ENCODE measurements around the gene CDK5RAP2.
A peak's percentile ranks its signal among the peaks of the same experiment; 100 is the strongest.

Gene CDK5RAP2

DNA sequence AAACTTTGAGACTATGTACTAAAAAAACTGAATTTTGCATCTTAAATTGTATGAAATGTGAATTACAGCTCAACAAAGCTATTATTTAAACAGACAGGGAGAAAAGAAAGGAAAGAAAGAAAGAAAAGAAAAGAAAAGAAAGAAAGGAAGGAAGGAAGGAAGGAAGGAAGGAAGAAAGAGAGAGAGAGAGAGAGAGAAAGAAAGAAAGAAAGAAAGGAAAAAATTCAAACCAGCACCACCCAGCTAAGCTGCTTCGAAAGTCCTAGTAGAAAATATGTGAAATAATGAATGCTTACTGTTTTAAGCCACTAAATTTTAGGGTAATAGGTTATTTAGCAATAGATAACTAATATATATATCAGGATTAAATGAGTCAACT, 31.7 kb upstream of the CDK5RAP2 start:
- H3K4me1 Mint-ChIP-seq: no peaks in the 10 kb centered on the region
- H3K27me3 Mint-ChIP-seq (ENCODE audit: low read depth, poor library complexity): no peaks in the 10 kb centered on the region
- no peak overlapping the region for H3K4me3 Mint-ChIP-seq
- H3K36me3 Mint-ChIP-seq (ENCODE audit: low read depth): peaks cover 21% of the 10 kb centered on the region
- TF ChIP-seq, protein P1, sequence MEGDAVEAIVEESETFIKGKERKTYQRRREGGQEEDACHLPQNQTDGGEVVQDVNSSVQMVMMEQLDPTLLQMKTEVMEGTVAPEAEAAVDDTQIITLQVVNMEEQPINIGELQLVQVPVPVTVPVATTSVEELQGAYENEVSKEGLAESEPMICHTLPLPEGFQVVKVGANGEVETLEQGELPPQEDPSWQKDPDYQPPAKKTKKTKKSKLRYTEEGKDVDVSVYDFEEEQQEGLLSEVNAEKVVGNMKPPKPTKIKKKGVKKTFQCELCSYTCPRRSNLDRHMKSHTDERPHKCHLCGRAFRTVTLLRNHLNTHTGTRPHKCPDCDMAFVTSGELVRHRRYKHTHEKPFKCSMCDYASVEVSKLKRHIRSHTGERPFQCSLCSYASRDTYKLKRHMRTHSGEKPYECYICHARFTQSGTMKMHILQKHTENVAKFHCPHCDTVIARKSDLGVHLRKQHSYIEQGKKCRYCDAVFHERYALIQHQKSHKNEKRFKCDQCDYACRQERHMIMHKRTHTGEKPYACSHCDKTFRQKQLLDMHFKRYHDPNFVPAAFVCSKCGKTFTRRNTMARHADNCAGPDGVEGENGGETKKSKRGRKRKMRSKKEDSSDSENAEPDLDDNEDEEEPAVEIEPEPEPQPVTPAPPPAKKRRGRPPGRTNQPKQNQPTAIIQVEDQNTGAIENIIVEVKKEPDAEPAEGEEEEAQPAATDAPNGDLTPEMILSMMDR (IDR thresholded peaks at IDR 0.05): no peak
- no peak overlapping the region for H3K27ac Mint-ChIP-seq
- H3K9me3 Mint-ChIP-seq: no peaks in the 10 kb centered on the region
- DNase-seq: no peak

DNA sequence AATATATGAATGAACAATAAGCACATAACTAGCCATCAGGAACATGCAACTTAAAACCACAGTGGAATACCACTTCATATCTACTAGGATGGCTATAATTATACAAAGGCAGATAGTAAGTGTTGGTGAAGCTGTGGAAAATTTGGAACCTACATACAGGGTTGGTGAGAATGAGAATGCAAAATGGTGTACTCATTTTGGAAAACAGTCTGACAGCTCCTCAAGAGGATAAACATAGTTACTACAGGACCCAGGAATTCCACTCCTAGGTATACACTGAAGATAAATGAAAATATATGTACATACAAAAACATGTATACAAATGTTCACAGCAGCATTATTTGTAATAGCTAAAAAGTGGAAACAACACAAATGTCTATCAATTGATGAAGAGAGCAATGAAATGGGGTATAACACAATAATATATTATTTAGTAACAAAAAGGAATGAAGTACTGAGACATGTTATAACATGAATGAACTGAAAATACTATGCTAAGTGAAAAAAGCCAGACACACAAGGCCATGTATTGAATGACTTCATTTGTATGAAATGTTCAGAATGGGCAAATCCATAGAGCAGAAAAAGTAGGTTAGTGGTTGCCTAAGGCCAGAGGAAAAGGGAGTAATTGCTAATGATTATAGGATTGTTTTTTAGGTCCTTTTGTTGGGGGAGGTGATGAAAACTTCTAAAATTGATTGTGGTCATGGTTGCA, 31.2 kb upstream of the CDK5RAP2 start:
- H3K9me3 Mint-ChIP-seq: no peaks in the 10 kb centered on the region
- no peak for DNase-seq
- no peaks in the 10 kb centered on the region for H3K4me1 Mint-ChIP-seq
- TF ChIP-seq, protein P1 (IDR thresholded peaks at IDR 0.05): peak; percentile 21
- no peak overlapping the region for H3K27ac Mint-ChIP-seq
- H3K27me3 Mint-ChIP-seq (ENCODE audit: low read depth, poor library complexity): no peaks in the 10 kb centered on the region
- H3K4me3 Mint-ChIP-seq: no peak overlapping the region
- H3K36me3 Mint-ChIP-seq (ENCODE audit: low read depth): peaks cover 21% of the 10 kb centered on the region

DNA sequence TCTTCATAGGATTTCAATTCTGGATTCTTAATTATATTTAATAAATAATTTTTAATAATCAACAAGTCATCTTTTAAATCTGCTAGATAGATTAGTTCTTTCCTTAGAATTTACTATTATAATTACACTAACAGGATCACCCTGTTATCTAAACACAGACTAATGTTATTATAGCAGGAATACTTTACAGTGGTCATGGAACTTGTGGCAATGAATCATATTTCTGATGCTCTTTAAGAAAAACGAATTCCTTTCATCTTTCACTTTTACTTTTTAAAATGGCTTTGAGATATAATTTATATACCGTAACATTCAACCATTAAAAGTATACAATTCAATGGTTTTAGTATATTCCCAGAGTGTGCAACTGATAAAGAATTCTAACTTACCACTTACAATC, 29.7 kb upstream of the CDK5RAP2 start:
- DNase-seq: no peak
- Mint-ChIP-seq H3K36me3 (ENCODE audit: low read depth) (peaks cover 31% of the 10 kb centered on the region), H3K27me3 (ENCODE audit: low read depth, poor library complexity) (no peaks in the 10 kb centered on the region), H3K27ac (no peak overlapping the region), H3K4me3 (no peak overlapping the region), H3K4me1 (no peaks in the 10 kb centered on the region), H3K9me3 (no peaks in the 10 kb centered on the region)
- TF ChIP-seq, protein P1 (IDR thresholded peaks at IDR 0.05): no peak

DNA sequence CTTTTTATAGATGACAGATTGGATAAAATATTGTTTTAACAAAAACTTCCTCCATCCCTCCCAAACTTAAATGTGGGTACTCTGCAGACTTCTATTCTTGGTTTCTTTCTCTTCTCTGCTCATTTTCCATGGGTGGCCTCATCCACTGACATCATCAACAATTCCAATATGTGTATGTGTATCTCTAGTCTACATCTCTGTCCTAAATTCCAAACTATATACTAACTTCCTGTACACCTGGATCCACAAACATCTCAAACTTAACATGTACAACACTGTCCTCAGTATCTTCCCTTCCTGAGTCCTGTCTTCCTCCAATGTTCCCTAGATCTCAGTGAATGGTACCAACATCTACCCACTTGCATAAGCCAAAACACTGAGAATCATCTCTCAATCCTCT, 28.5 kb upstream of the CDK5RAP2 start:
- Mint-ChIP-seq H3K9me3 (no peaks in the 10 kb centered on the region), H3K36me3 (ENCODE audit: low read depth) (peaks cover 32% of the 10 kb centered on the region), H3K27me3 (ENCODE audit: low read depth, poor library complexity) (no peaks in the 10 kb centered on the region), H3K27ac (no peak overlapping the region), H3K4me3 (no peak overlapping the region), H3K4me1 (no peaks in the 10 kb centered on the region)
- no peak for DNase-seq
- TF ChIP-seq, protein P1 (IDR thresholded peaks at IDR 0.05): no peak

DNA sequence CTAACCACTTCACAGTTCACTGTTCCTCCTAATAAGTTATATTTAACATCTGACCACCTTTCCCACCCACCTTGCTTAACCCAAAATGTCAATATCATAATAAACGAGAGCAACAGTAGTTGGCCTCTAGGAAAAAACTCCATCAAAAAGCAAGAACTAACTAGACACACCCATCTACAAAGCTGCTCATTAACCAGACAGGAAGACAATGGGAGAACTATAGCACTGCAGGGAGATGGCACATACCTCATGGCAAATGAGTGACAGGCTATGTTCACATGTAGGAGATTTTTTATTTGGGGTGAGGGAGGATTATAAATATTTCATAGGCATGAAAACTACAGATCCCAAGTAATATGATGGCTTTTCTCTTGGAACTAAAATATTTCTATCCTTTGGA, 23.6 kb upstream of the CDK5RAP2 start:
- H3K9me3 Mint-ChIP-seq: no peaks in the 10 kb centered on the region
- peaks cover 20% of the 10 kb centered on the region for H3K36me3 Mint-ChIP-seq (ENCODE audit: low read depth)
- peaks cover 5% of the 10 kb centered on the region for H3K4me1 Mint-ChIP-seq
- TF ChIP-seq, protein P1 (IDR thresholded peaks at IDR 0.05): no peak
- no peak overlapping the region for H3K4me3 Mint-ChIP-seq
- H3K27ac Mint-ChIP-seq: no peak overlapping the region
- H3K27me3 Mint-ChIP-seq (ENCODE audit: low read depth, poor library complexity): peaks cover 3% of the 10 kb centered on the region
- DNase-seq: no peak

DNA sequence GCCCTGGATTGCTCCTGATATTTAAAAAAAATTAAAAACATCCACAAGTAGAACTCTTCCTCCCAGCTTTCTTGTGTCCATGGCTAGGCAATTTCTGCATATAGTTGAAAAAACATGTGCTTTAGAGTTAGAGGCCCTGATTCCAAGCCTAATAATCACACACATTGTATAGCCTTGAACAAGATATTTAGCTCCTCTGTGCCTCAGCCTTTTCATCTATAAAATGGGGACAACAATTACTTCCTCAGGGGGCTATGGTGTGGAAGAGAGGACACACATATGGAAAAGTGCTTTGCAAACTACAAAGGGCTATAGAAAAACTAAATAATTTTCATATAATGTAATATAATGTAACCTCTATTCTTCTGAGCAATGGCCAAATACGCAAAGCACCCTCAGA, 23.0 kb upstream of the CDK5RAP2 start:
- TF ChIP-seq, protein P1 (IDR thresholded peaks at IDR 0.05): no peak
- H3K9me3 Mint-ChIP-seq: no peaks in the 10 kb centered on the region
- H3K4me3 Mint-ChIP-seq: no peak overlapping the region
- H3K4me1 Mint-ChIP-seq: peaks cover 5% of the 10 kb centered on the region
- no peak for DNase-seq
- H3K27me3 Mint-ChIP-seq (ENCODE audit: low read depth, poor library complexity): peaks cover 3% of the 10 kb centered on the region
- H3K27ac Mint-ChIP-seq: no peak overlapping the region
- H3K36me3 Mint-ChIP-seq (ENCODE audit: low read depth): peaks cover 17% of the 10 kb centered on the region
